GM21528 (cell line): ENCODE measurements around the gene NBDY.
"Not testable (repeated sequence)": the region's sequence is repeated elsewhere in the genome, so short reads cannot be mapped to it uniquely, and the experiment has no call there.

Source experiments
- ATAC-seq: cut with Tn5 transposase; IDR thresholded peaks from one replicate; pipeline ENCODE4 v1.9.1; 2021; ENCODE audit warnings: mild to moderate bottlenecking, moderate library complexity; ENCODE audit not compliant: unreplicated experiment, low FRiP score

NBDY gene

DNA sequence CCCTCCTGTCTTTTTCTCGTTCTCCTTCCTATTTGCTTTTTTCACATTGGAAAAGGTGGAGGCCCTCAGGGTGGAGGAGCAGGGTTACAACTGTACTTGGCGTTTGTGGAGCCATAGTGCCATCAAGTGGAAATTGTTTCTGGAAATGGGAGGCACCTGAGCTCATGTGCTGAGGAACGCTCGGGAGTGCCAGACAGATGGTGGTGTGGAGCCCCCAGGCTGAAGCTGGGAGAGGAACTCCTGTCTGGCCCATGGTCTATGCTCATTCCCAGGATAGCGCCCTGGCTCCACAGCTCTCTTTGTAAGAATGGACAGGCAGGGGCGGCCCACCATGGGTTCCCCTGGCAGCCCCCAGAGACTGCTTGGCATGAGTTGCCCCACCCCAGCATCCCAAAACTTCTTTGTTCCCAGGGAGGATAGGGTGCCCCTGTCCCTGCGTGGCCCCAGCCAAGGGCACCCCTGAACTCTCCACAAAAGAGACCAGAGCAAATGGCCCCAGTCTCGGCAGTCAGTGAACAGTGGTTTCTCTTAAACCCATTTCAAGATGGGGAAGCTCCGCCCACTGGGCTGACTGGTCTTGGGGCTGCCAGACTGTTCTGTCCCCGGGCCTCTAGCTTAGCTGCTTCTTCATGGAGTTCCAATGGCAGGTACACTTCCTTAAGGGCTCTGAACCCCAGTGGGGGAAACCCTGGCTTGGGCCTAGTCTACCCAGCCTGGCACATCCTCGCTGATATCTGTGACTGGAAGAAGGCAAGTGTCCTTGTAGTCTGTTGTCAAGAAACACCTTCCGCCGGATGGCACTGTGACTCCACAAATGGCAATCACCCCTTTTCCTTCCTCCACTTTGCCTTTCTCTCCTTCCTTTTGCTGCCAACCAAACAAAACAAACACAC lies 70.1 kb downstream of the NBDY start:
- no peak for ATAC-seq

DNA sequence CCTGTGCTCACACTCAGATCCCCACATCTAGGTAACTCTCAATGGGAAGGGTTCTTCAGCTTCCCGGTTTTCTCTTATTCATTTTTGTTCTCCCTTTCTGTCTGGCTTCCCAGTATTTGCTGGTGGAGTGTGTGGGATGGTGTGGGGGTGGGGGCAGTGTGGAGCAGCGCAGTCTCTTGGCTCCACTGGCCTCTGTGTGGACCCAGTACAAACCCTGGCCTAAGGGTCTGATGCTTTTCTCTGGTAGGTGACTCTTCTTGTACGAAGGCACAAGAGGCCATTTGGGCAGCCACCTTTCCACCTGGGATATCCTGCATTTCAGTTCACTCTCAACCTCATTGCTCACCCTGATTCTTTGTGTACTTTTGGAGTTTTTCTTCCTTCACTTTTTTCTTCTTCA lies 71.3 kb downstream of the NBDY start:
- ATAC-seq = no peak

DNA sequence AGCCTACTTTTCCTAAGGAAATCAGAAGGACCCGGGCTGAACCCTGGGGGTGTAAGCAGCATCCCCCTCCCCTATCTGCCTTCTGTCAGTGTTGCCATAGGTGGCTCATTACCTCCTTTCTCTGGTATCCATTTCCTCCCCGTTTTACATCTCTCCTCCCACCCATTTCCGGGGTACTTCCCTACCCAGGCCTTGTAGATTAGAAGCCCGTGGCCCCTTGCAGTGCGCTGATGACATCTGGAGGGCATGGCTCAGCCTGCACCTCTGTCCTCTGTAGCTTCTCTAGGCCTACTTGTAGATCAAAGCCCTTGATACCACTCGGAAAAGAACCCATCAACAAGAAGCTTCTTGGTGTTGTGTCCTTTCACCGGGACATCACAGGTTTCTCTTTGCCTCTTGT lies 71.8 kb downstream of the NBDY start:
- ATAC-seq = no peak

DNA sequence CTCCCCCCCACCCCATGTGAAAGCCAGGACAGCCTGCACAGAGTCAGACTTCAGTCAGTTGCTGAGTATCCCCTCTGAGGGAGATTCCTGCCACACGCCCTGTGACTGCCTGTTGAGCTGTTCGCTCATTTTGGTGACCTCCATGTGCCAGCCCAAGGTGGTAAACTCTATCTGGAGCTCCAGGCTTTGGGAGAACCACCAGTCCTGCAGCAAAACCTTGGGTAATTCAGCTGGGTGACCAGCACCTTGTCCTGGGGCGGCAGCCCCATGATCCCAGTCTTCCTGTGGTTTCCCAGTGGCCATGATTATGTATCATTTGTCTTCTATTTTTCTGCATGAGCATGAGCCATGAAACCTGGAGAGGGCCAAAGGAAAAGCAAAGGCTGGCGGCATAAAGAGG lies 73.4 kb downstream of the NBDY start:
- no peak for ATAC-seq

DNA sequence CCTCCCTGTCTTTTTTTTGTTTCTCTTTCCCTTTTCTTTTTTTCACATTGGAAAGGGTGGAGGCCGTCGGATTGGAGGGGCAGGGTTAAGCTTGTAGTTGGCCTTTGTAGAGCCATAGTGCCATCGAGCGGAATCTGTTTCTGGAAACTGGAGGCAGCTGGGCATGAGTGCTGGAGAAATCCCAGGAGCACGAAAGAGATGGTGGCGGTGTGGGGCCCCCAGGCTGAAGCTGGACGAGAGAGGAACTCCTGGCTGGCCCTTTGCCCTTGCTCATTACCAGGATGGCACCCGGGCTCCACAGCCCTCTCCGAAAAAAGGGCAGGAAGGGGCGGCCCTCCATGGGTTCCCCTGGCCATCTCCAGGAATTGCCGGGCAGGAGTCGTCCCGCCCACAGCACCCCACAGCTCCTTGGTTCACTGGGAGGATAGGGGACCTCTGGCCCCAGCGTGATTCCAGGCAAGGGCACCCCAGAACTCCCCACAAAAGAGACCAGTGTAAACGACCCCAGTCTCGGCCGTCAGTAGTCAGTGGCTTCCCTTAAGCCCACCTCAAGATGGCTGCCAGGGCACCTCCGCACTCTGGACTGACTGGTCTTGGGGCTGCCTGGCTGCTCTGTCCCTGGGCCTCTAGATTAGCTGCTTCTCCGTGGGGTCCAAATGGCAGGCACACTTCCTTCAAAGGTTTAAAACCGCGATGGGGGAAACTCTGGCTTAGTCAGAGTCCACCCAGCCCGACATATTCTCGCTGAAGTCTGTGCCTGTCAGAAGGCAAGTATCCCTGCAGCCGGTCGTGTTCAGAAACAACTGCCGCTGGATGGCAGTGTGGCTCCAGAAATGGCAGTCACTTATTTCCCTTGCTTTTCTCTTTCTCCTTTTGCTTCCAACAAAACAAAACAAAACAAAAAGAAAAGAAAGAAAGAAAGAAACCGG lies 74.1 kb downstream of the NBDY start:
- ATAC-seq = no peak

DNA sequence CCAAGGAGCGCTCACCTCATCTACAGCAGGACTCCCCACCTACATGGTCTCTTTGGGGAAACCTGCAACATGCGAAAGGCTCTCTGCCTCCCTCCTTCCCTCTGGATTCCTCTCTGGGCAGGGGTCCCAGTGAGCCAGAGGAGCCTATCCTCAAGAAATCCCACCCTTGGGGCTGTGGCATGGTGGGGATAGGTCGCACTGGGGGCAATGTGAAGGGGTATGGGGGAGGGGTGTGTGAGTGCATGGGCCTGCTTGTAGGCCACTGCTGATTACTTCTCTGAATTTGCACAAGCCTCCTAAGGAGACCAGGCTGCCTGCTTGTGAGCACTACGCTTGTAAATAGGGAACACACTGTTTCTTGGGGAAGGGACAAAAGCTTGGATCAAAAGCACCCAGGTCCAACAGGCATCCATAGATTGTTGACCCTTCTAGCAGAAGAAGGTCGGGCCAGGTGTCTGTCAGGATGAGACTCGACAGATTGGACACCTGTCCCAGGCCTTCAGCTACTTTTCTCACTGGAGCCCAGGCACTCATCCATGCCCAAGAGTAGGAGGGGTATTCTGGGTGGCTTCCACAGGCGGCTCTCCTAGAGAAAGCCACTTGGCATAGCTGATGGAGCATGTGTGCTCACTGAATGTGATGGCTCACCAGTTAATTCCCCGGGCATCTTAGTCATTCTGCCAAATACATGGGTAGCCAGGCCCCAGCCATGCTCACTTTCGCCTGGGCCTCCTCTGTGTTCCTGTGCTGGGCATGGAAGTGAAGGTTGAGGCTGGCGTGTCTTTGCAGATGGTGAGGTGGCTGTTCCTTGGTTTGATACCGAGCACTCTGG lies 75.0 kb downstream of the NBDY start:
- no peak for ATAC-seq

DNA sequence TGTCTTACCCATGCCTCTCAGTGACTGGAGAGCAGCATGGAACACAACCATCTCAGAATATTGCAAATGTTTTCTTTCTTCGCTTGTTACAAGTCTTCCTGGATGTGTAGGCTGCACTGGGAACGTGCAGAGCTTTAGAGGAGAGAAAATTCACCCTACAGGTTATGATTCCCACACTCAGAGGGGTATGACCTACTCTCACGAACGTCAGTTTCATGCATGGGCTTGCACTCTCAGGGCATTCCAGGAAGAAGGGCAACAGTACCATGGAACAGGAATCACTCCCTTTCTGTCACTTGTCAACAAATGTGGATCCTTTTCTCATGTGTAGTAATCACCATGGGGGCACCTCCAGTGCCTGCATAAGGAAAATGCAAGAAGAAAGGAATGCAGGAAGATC lies 75.8 kb downstream of the NBDY start:
- no peak for ATAC-seq

DNA sequence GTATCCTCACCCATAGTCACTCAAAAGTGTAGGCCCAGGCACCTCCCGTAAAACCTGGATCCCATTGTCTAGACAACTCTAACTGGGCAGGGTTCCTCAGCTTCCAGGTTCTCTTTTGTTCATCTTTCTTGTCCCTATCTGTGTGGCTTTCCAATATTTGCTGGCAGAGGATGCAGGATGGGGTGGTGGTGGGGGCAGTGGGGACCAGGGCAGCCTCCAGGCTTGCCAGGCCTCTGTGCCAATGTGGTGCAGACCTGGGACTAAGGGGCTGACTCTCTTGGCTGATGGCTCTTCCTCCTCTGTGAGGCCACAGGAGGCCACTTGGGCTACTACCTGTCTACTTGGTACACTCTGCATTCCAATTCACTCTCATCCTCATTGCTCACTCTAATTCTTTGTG lies 76.4 kb downstream of the NBDY start:
- ATAC-seq = no peak

DNA sequence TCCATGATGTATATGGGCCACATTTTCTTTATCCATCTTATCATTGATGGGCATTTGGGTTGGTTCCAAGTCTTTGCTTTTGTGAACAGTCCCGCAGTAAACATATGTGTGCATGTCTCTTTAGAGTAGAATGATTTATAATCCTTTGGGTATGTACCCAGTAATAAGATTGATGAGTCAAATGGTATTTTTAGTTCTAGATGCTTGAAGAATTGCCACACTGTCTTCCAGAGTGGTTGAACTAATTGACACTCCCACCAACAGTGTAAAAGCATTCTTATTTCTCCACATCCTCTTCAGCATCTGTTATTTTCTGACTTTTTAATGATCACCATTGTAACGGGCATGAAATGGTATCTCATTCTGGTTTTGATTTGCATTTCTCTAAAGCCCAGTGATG lies 77.1 kb downstream of the NBDY start:
- not testable (repeated sequence) for ATAC-seq

DNA sequence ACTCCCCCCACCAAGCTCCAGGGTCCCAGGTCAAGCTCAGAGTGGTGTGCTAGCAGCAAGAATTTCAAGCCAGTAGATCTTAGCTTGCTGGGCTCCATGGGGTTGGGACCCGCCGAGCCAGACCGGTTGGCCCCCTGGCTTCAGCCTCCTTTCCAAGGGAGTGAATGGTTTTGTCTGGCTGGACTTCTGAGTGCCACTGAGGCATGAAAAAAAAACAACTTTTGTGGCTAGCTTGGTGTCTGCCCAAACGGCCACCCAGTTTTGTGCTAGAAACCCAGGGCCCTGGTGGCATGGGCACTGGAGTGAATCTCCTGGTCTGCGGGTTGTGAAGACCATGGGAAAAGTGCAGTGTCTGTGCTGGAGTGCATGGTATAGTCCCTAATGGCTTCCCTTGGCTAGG lies 82.6 kb downstream of the NBDY start:
- ATAC-seq = no peak

DNA sequence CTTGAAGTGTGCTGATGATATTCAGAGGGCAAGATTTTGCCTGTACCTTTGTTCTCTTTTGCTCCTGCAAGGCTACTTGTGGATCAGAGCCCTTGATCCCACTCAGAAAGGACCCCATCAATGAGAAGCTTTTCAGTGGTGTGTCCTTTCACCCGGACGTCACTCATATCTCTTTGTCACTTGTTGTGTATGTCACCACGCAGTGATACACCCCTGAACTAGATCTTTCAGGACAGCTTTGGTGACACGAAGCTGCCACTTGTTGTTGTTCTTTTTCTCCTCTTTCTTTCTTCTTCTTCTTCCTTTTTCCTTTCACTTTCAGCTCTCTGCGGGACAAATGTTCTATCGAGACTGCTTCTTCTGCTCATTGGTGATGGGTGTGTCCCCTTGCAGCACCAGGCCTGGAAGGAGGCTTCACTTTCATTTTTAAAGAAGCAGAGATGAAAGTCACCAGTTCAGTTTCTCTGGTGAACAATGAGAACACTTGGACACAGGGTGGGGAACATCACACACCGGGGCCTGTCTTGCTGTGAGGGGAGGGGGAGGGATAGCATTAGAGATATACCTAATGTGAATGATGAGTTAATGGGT lies 83.6 kb downstream of the NBDY start:
- peak; percentile 95 for ATAC-seq

DNA sequence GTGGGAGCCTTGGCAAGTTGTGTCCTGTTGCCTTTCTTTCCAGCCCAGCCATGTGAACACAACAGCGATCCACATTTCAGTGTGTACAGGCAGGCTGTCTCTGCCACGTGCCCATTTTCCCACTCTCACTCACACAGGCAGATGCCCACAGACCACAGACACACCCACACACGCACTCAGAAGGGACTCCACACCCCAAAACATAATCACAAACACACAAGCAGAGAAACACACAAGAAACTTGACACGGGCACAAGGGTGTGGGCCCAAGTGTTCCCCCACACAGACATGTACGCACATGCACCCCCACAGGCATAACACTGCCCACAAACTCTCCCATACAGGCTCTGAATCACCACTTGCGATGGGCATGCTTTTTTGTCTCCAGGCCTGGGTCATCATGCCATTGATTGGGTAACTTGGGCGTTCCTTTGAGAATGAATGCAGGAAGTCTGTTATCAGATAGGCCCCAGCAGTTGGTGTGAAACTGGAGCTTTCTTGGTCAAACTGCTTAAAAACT lies 84.3 kb downstream of the NBDY start:
- ATAC-seq = peak; percentile 52

DNA sequence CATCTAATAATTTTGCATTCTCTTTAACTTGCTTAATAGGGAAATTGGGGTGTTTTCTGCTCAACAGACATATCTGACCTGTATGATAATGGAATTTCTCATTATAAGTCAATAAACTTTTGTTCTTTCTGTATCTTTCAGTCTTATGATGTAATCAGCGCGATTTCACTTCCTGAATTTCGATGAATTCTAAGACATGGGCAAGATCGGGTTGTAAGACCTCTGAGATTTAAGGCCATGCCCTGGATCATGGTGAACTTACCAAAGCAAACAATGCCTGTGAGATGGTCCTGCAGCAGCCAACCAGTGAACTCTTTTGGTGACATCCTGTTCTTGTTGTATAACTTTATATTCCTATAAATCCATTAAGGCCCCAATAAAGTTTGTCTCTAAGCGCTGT lies 88.1 kb downstream of the NBDY start:
- ATAC-seq = no peak

DNA sequence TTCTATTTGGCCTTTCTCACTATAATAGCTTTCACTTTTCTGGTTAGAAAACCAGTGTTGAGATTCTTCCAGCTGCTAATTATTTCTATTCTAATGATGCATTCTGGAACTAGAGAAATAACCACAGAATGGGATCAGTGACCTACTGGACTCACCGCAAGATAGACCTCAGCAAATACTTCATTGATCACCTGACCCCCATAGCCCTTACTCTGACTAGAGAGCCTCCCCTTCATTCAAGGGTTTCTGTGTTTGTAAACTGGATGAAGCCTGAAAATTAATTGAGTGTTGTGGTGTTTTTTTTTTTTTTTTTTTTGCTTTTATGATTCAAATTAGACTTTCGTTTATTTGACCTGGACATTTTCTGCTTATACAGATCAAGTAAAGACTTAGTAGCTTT lies 97.0 kb downstream of the NBDY start:
- no peak for ATAC-seq

DNA sequence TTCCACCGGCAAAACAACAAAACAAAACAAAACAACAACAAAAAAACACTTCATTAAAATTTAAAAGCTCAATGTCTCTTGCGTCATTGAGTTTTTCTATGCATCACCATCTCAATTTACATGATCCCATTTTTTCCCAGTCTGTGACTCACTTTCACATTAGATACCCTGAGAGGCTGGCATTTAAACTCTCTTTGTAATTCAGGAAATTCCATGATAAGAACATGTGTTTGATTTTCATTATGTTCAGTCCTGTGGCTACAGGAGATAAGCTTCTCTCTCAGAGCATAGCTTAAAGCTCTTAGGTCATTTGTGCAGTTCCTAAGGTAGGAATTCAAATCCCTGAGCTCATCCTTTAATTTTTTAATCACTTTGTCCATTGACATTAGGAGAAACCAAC lies 104.6 kb downstream of the NBDY start:
- no peak for ATAC-seq

DNA sequence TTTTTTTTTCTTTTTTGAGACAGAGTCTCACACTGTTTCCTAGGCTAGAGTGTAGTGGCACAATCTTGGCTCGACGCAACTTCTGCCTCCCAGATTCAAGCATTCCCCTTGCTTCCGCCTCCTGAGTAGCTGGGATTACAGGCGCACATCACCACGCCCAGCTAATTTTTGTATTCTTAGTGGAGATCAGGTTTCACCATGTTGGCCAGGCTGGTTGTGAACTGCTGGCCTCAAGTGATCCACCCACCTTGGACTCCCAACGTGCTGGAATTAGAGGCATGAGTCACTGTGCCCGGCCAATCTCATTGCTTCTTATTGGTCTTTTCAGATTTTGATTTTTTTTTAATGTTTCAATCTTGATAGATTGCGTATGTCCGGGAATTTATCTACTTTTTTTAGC lies 124.4 kb downstream of the NBDY start:
- no peak for ATAC-seq

DNA sequence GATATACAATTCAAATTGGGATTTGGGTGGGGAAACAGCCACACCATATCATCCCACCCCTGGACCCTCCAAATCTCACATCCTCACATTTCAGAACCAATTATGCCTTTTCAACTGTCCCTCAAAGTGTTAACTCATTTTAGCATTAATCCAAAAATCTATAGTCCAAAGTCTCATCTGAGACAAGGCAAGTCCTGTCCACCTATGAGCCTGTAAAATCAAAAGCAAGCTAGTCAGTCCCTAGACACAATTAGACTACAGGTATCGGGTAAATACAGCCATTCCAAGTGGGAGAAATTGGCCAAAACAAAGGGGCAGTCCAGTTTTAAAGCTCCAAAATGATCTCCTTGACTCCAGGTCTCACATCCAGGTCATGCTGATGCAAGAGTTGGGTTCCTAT lies 128.0 kb downstream of the NBDY start:
- no peak for ATAC-seq

DNA sequence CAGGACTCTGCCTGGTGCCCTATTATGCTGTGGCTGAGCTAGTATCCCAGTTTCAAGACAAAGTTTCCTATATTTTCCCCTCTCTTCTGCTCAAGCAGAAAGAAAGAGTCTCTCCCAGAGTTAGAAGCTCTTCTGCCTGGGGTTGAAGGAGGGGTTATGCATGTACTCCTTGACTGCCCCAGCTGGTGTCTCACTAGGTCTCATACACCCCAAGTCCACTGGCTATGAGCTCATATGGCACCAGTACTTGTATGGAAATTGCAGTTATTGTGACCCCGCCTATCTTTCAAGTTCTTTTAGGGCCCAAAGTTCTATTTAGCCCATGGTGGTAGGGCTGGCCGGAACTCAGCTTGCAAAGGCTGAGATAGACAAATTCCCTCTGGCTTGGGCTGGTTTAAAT lies 131.8 kb downstream of the NBDY start:
- no peak for ATAC-seq
